NCI-H2227 (cell line): ENCODE results near the gene CAPN5.
"Not testable (repeated sequence)": the region's sequence is repeated elsewhere in the genome, so short reads cannot be mapped to it uniquely, and the experiment has no call there.

Experiments used
- DNase-seq: peaks from one replicate; lab custom pipeline; 2025; ENCODE audit not compliant: unreplicated experiment; lab: John Stamatoyannopoulos, UW

The CAPN5 gene

GRCh38 chr11:77066229-77067042, at the start of gene CAPN5:
Gene CAPN5 (plus strand): TSS chr11:77066971. CDS start chr11:77084887, 17,916 bp downstream.
- peak; percentile 97 for DNase-seq

GRCh38 chr11:77018396-77018924, 48.3 kb upstream of the CAPN5 start:
- DNase-seq = not testable (repeated sequence)

GRCh38 chr11:77019976-77020595, 46.7 kb upstream of the CAPN5 start:
- no peak for DNase-seq

GRCh38 chr11:77020734-77021133, 46.0 kb upstream of the CAPN5 start:
- no peak for DNase-seq

- DNase-seq = no peak
Observed at GRCh38 chr11:77024745-77025144, 42.0 kb upstream of the CAPN5 start.

- DNase-seq = no peak
Observed at GRCh38 chr11:77026221-77026620, 40.5 kb upstream of the CAPN5 start.

GRCh38 chr11:77026743-77027142, 40.0 kb upstream of the CAPN5 start:
- peak; percentile 20 for DNase-seq

- DNase-seq = no peak
Observed at GRCh38 chr11:77027275-77027674, 39.5 kb upstream of the CAPN5 start.

GRCh38 chr11:77029829-77030228, 36.9 kb upstream of the CAPN5 start:
- DNase-seq = no peak

GRCh38 chr11:77030834-77031414, 35.8 kb upstream of the CAPN5 start:
- DNase-seq = no peak

- DNase-seq = no peak
Observed at GRCh38 chr11:77031599-77031998, 35.2 kb upstream of the CAPN5 start.

GRCh38 chr11:77035039-77035438, 31.7 kb upstream of the CAPN5 start:
- no peak for DNase-seq

- no peak for DNase-seq
Observed at GRCh38 chr11:77035580-77035979, 31.2 kb upstream of the CAPN5 start.

- DNase-seq = no peak
Observed at GRCh38 chr11:77036398-77036797, 30.4 kb upstream of the CAPN5 start.

GRCh38 chr11:77037057-77037456, 29.7 kb upstream of the CAPN5 start:
- DNase-seq = no peak

GRCh38 chr11:77038029-77038824, 28.5 kb upstream of the CAPN5 start:
- no peak for DNase-seq

- no peak for DNase-seq
Observed at GRCh38 chr11:77038825-77039326, 27.9 kb upstream of the CAPN5 start.

- no peak for DNase-seq
Observed at GRCh38 chr11:77039491-77040400, 27.0 kb upstream of the CAPN5 start.

GRCh38 chr11:77040401-77040777, 26.4 kb upstream of the CAPN5 start:
- no peak for DNase-seq

- DNase-seq = no peak
Observed at GRCh38 chr11:77040889-77041288, 25.9 kb upstream of the CAPN5 start.
